C4-2B (cell line): Measurements from ENCODE around the gene GNPTAB.

Experiments
- H3K27ac ChIP-seq: fragments of 450-650 bp; 2 replicates; pipeline ENCODE4 v1.5.1; 2017
- CTCF ChIP-seq: fragments of 450-650 bp; conservative IDR thresholded peaks from 2 replicates; pipeline ENCODE4 v1.5.1; 2017; ENCODE audit warnings: mild to moderate bottlenecking
- ZFX ChIP-seq: fragments of 450-650 bp; IDR thresholded peaks from 2 replicates; pipeline ENCODE4 v1.6.1; 2017

Gene GNPTAB

GRCh38 chr12:101795013-101795412, 35.7 kb downstream of the GNPTAB start:
- TF ChIP-seq ZFX (no peak), CTCF (no peak)
- no peak overlapping the region for H3K27ac ChIP-seq

- TF ChIP-seq ZFX (no peak), CTCF (no peak)
- H3K27ac ChIP-seq: no peak overlapping the region
Measured at GRCh38 chr12:101794574-101794973, 36.2 kb downstream of the GNPTAB start.

GRCh38 chr12:101793401-101793800, 37.4 kb downstream of the GNPTAB start:
- H3K27ac ChIP-seq: no peak overlapping the region
- no peak for TF ChIP-seq CTCF
- no peak for TF ChIP-seq ZFX

- no peak overlapping the region for H3K27ac ChIP-seq
- TF ChIP-seq CTCF: peak; percentile 35
- no peak for TF ChIP-seq ZFX
Measured at GRCh38 chr12:101792046-101792931, 38.5 kb downstream of the GNPTAB start.

- TF ChIP-seq CTCF: no peak
- no peak for TF ChIP-seq ZFX
- H3K27ac ChIP-seq: no peak overlapping the region
Measured at GRCh38 chr12:101789171-101789570, 41.6 kb downstream of the GNPTAB start.

- TF ChIP-seq CTCF (no peak), ZFX (no peak)
- H3K27ac ChIP-seq: no peak overlapping the region
Measured at GRCh38 chr12:101785671-101786070, 45.1 kb downstream of the GNPTAB start.

GRCh38 chr12:101784376-101784775, 46.4 kb downstream of the GNPTAB start:
- no peak for TF ChIP-seq CTCF
- no peak for TF ChIP-seq ZFX
- peak overlapping the region; percentile 71 for H3K27ac ChIP-seq
